ENCODE measurements around the gene DNAH17. TPM values are rescaled to one million over a fixed set of nuclear protein-coding genes. Genes with fewer than 3 reads are reported as not detected.

DNAH17 gene
- total and polyA plus RNA-seq, 2 of the 8 experiments (the other 6 are each of a cell fraction or from before 2014, with no cell fraction given): 0.14 to 0.67 TPM

DNA sequence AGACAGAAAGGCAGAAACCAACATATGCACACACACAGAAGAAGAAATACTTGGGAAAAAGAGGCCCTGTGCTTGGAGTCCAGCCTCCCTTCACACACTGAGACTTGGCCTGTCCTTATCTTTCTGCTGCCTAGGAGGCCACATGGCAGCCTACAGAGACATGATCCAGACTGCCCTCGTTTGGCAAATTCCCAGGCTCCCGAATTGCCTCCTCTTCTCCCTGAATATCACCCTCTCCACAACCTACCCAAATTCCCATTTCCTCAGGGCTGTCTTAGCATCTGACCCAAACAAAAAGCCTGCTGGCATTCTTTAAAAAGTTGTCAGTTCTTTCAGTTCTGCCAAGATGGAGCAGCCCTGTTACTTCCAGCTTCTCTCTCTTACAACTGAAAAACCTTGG lies 59.8 kb downstream of the DNAH17 start:
- Histone ChIP-seq H2BK12ac (ENCODE audit: low read depth, low read length) (no peak overlapping the region), H3K14ac (ENCODE audit: insufficient read length) (no peak overlapping the region), H2BK20ac (ENCODE audit: low read length) (no peak overlapping the region), H3K9me3 (ENCODE audit: insufficient read depth in 2 of 2, low read depth in 1 of 2, low read length in 1 of 2) (no peaks in the 10 kb centered on the region), H3K4me1 (replicated peaks in 1 of 4; ENCODE audit: control insufficient read depth in 3 of 4, insufficient read depth in 4 of 4, low read length in 3 of 4) (no peaks in the 10 kb centered on the region), H2BK15ac (ENCODE audit: low read length) (no peak overlapping the region), H3K4ac (replicated peaks; ENCODE audit: insufficient read length, low read depth, low read length) (no peak overlapping the region), H4K91ac (replicated peaks; ENCODE audit: insufficient read length, low read length) (no peak overlapping the region), H2AK5ac (ENCODE audit: low read depth, low read length) (no peak overlapping the region), H3K9ac (replicated peaks in 1 of 4; ENCODE audit: extremely low read depth in 1 of 4, low read depth in 3 of 4, low read length in 3 of 4) (no peak overlapping the region), H4K20me1 (replicated peaks in 1 of 2; ENCODE audit: control insufficient read depth in 1 of 2, insufficient read depth in 2 of 2, low read length in 2 of 2) (no peaks in the 10 kb centered on the region), H2AFZ (ENCODE audit: low read length) (no peak overlapping the region), H3K79me2 (ENCODE audit: control insufficient read depth in 1 of 2, insufficient read depth in 2 of 2, low read length in 2 of 2) (no peaks in the 10 kb centered on the region), H3K27me3 (replicated peaks in 1 of 4; ENCODE audit: control insufficient read depth in 3 of 4, extremely low read depth in 1 of 4, insufficient read depth in 3 of 4, low read length in 3 of 4) (no peaks in the 10 kb centered on the region), H3K4me2 (ENCODE audit: insufficient read depth in 1 of 2, low read depth in 2 of 2, low read length in 2 of 2) (no peak overlapping the region), H3K23ac (ENCODE audit: insufficient read length) (no peak overlapping the region), H4K8ac (ENCODE audit: extremely low read depth, insufficient read depth, low read length) (no peak overlapping the region), H4K5ac (ENCODE audit: insufficient read length, low read depth, low read length) (no peak overlapping the region), H2BK120ac (replicated peaks; ENCODE audit: low read depth, low read length) (no peak overlapping the region), H2BK5ac (ENCODE audit: low read depth, low read length) (no peak overlapping the region), H3K23me2 (ENCODE audit: low read depth, low read length) (no peaks in the 10 kb centered on the region), H3K56ac (replicated peaks; ENCODE audit: insufficient read length, low read depth, low read length) (no peak overlapping the region), H3K27ac (ENCODE audit: low read depth, low read length) (no peak overlapping the region), H3K36me3 (ENCODE audit: control insufficient read depth in 2 of 4, insufficient read depth in 4 of 4, low read length in 3 of 4) (no peaks in the 10 kb centered on the region), H3K79me1 (ENCODE audit: low read depth, low read length) (no peaks in the 10 kb centered on the region), H3K4me3 (ENCODE audit: extremely low read depth in 1 of 4, insufficient read depth in 2 of 4, low read depth in 3 of 4, low read length in 4 of 4) (no peak overlapping the region), H3K18ac (ENCODE audit: extremely low read depth, low read length) (no peak overlapping the region)
- ChIA-PET POLR2A (ENCODE audit: partially characterized antibody) (no interaction called here), CTCF (ENCODE audit: partially characterized antibody) (no interaction called here)
- WGBS, 2 experiments (ENCODE audit: extremely low coverage in 1 of 2, insufficient coverage in 1 of 2, insufficient read length in 1 of 2, insufficient replicate concordance in 2 of 2, low coverage in 1 of 2, low lambda C conversion rate in 2 of 2, missing lambda C conversion rate in 1 of 2): 82% methylated on average over 2 of the region's 2 CpGs; no CpG with 5 or more reads in 1 of the 2 experiments
- TF ChIP-seq HDAC2 (IDR thresholded peaks at IDR 0.05; ENCODE audit: borderline replicate concordance in 1 of 2, low read depth in 2 of 2, low read length in 2 of 2): no peak
- no peak for DNase-seq (ENCODE audit: low read depth in 1 of 2, low spot score in 2 of 2)
- FAIRE-seq: no peak
